NCI-H2081 (cell line): ENCODE measurements around the gene TSHZ2.
"Not testable (repeated sequence)": the region's sequence is repeated elsewhere in the genome, so short reads cannot be mapped to it uniquely, and the experiment has no call there.

Experiments
- DNase-seq, 2 experiments: peaks; one replicate each; lab custom pipeline; 2025; lab: John Stamatoyannopoulos, UW

Gene TSHZ2

DNA sequence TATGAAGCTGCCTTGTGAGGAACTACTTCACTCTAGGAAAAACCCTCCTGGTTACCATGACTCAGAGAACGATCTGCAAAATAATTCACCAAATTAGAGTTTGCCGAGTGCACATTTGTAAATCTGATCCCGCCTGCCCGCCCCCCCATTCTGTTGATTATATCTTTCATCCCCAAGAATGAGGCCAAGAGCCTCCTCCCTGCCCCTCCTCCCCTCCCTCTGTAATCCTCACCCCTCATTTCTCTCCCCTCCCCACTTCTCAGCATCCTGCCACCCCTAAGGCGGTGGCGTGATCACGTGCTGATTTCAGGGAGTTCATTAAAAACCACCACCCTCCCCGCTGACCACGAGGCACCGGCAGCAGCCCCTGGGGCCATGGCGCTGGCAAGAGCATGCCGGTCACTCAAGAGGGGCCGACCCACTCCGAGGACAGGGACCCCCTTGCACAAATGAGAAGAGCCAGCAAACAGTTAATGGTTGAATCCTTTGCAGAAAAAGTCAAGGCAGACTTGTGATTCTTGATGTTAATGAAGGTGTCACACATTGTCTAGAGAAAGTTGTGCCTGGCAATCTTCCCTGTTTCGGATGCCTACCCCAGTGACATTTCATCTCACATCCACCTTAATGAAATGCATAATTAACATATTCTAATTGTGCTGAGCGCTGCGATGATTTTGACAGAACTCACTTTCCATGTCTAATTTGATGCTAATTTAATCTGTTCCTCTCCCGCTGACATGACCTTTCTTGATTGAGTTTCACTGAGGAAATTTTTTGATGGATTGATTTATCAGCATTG, 373.6 kb downstream of the TSHZ2 start:
- no peak for DNase-seq

GRCh38 chr20:53346335-53346648, 374.1 kb downstream of the TSHZ2 start:
- no peak for DNase-seq

GRCh38 chr20:53349730-53350129, 377.6 kb downstream of the TSHZ2 start:
- DNase-seq: no peak

- no peak for DNase-seq
These were observed 380.7 kb downstream of the TSHZ2 start for GRCh38 chr20:53352727-53353440.

- DNase-seq: no peak
These were observed 382.2 kb downstream of the TSHZ2 start for GRCh38 chr20:53354314-53354713.

- DNase-seq: no peak
These were observed 383.6 kb downstream of the TSHZ2 start for GRCh38 chr20:53355790-53356189.

DNA sequence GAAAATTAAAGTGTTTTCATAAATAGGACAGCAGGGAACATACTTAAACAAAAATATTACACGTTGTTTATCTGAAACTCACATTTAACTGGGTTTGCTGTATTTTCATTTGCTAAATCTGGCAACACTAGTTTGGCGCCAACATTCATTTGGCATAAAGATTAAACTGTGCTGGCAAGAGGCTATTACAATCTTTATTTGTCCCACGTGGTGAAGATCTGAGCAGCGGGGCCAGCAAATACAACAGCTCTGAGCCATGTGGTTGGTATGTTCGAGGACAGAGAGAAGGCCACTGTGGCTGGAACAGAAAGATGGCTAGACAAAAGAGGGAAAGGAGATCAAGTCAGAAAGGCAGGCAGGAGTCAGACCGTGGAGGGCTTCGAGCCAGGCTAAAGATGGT, 387.3 kb downstream of the TSHZ2 start:
- no peak for DNase-seq

DNA sequence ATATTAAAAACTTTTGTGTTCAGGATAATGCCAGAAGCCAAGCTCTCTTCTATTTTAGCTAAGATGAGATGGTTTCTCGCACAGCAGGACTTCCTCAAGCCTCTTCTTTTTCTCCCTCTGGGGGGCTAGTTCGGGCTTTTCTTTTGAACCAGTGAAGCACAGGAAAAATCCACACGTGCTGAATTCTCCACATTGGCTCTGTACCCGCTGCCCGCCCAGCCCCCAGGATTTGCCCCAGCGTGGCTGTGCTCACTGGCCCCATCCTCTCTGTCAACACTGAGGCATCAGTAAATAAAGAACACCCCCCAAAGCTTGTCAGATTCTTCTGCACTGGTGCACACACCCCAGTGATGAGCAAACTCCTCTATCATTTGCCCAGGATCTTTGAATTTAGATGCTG, 388.7 kb downstream of the TSHZ2 start:
- no peak for DNase-seq

DNA sequence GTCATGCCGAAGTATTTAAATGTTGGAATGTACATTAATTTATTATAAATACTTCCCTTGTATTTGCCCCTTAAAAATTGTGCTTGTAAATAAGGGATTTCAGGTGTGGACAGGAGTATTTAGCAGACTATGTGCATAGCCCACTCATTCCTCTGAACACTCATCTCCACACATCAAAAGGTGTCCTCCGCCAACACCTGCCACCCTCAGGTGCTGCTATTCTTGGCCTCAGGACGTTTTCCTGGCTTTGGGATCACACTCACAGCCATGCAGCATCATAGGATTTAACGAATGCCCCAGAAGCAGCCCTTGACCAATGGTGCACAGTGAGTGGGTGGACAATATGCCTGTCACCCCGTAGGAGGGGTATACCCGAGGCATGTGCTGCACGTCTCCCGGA, 390.6 kb downstream of the TSHZ2 start:
- DNase-seq: no peak

DNA sequence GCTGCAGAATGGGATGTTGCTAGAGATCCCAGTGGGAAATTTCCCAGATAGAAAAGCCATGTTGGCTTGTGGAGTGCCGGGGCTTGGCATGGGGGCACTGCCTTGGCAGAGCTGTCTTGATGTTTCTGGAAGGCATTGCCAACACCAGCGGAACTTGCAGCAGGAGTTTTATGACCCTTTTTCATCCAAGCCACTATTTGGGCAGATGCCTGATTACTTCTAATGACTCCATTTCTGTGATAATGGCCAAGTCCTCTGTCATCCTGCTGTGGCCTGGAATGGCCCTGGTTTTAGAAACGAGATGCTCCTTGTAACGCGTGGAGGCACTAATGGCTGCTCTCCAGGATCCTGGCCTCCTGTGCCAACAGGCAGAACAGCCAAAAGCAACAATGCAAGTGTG, 392.5 kb downstream of the TSHZ2 start:
- peak in 1 of 2 experiments; percentile 31 for DNase-seq

- DNase-seq: no peak
These were observed 392.9 kb downstream of the TSHZ2 start for GRCh38 chr20:53365076-53365475.

DNA sequence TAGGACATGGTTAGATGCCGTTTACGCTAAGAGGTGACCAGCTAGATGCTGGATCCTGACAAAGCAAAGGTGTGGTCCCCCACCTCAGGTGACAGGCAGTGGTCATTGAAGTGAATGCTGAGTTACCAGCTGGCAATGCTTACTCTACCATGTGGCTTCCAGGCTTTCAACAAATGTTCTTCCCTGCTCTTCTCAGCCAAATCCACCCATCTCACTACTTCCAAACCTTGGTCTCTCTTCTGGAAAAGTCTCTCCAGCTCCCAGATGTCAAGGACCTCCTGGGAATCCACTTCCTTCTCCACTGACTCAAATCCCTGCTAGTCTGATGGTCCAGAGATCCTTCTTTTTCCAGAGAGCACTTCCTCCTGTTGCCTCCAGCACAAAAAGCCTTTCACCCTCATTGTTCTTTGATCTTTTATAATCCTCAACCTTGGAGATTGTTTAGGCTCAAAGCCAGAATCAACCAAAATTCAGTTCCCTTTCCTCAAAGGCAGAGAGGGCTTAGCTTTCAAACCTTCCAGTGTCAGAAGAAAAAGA, 393.4 kb downstream of the TSHZ2 start:
- peak in 1 of 2 experiments; percentile 6 for DNase-seq

GRCh38 chr20:53366928-53367327, 394.8 kb downstream of the TSHZ2 start:
- not testable (repeated sequence) for DNase-seq

DNA sequence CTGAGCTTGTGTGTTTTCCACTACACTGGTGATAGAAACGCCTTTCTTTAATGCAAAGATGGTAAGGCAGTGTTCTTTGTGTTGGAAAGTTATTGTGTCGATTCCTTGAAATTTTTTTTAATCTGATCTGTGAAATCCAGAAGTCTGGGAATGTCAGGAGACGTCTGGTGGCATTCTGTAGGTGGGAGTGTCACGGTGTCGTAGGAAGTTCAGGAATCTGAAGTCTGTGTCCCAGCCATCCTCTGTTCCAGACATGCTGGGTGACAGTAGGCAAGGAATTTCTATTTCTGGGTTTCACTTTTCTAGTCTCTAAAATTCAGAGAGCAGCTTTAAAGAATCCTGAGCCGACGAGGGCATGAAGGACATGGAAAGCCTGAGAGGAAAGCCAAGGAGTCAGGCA, 397.7 kb downstream of the TSHZ2 start:
- no peak for DNase-seq

GRCh38 chr20:53370345-53370961, 398.3 kb downstream of the TSHZ2 start:
- no peak for DNase-seq

DNA sequence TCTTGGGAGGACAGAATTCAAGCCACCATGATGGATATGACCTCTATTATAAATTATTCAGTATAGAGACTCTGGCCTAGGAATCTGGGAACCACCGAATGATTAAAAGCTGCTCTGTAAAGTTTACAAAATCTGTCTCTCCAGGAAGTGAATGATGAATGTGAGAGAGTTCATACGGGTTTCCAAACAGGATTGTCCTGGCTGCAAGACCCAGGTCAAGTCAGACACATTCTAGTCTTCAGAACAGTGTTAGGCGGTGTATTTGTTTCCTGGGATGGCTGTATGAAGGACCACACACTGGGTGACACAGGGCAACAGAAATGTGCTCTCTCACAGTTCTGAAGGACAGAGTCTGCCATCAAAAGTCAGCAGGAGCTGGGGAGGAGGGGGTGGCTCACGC, 399.1 kb downstream of the TSHZ2 start:
- DNase-seq: no peak

- DNase-seq: no peak
These were observed 403.9 kb downstream of the TSHZ2 start for GRCh38 chr20:53376021-53376420.

GRCh38 chr20:53379014-53379832, 407.1 kb downstream of the TSHZ2 start:
- DNase-seq: no peak

DNA sequence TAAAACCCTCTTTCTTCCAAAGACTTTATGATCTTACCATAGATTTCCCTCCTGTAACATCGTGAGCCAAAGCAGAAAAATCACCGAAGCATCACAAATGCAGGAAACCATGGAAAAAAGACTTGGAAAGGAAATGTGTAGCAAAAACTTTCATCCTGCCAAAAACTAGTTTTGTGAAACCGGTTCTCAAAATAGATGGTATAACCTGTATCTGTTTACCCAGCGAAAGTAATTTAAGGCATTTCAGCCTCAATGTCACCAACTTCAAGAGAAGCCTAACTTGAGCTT, 407.6 kb downstream of the TSHZ2 start:
- DNase-seq: no peak

GRCh38 chr20:53381568-53382262, 409.6 kb downstream of the TSHZ2 start:
- no peak for DNase-seq

DNA sequence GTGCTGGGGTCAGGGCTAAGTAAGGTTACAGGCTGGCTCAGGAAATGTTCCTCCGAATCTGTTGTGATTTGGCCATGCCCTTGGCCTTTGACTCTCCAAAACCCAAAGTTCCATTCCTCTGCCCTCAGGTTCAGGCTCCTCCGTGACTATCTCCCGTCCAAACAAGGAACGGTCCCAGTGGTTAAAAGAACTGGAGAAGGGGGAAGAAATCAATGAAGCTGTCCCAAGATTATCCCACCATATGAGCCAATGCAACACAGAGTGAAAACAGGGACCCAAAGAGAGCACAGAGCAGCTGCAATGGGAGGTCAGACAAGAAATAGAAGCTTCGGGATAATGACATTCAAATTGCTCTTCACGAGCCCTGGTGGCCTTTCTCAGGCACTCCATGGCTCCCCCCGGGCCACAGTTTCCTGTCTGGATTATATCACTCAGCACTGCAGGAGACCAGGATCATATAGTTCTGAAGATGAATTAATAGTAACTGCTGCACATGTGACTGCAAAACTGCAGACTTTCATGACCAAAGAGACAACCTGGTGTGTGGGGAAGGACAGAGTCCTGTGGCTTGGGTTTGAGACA, 410.2 kb downstream of the TSHZ2 start:
- DNase-seq: no peak
